ENCODE data around the gene EIF4A3.

Gene EIF4A3

DNA sequence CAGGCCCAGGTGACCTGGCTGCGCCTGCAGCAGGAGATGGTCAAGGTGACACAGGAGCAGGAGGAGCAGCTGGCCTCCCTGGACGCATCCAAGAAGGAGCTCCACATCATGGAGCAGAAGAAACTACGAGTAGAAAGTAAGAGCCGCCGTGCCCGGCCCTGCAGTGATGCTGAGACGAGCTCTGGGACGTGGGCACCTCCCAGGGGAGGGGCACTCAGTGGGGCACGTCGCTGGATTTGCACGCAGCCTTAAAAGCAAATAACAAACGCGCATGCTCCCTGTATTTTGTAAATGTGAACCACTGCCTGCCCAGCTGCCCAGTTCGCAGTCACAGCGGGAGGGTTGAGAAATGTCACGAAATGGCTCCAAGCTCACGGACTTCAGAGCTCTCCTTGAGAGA lies 60.8 kb downstream of the EIF4A3 start:
- H3K27me3 Mint-ChIP-seq: peaks cover 8 to 19% of the 10 kb centered on the region in 2 donors
- no peak overlapping the region for H3K27ac Mint-ChIP-seq
- DNase-seq: no peak
- no peak overlapping the region for H3K4me3 Mint-ChIP-seq
- no peaks in the 10 kb centered on the region for H3K9me3 Mint-ChIP-seq
- H3K36me3 Mint-ChIP-seq: no peaks in the 10 kb centered on the region
- H3K4me1 Mint-ChIP-seq: peaks cover 6 to 8% of the 10 kb centered on the region in 2 donors
- ATAC-seq (replicated peaks): no peak

- H3K27me3 Mint-ChIP-seq: peaks cover 4 to 19% of the 10 kb centered on the region in 2 donors
- H3K9me3 Mint-ChIP-seq: no peaks in the 10 kb centered on the region
- no peak for DNase-seq
- no peak overlapping the region for H3K27ac Mint-ChIP-seq
- no peak overlapping the region for H3K4me3 Mint-ChIP-seq
- ATAC-seq (replicated peaks): no peak
- H3K36me3 Mint-ChIP-seq: no peaks in the 10 kb centered on the region
- peaks cover 6 to 8% of the 10 kb centered on the region in 2 donors for H3K4me1 Mint-ChIP-seq
Observed at GRCh38 chr17:80084773-80085172, 62.2 kb downstream of the EIF4A3 start.

All from stimulated activated naive B cell treated with anti-CD40 and anti-IgM and Interleukin-4, amounts not matched to agents 10 μg/mL and 1 μg/mL and 100 μg/mL, for 72 hours (primary cell).